ENCODE measurements around the gene ATXN1. TPM values are rescaled to one million over a fixed set of nuclear protein-coding genes. Genes with fewer than 3 reads are reported as not detected.

The ATXN1 gene
- total and polyA plus RNA-seq, 2 experiments from 2014 or later = 4.8 to 9.1 TPM

DNA sequence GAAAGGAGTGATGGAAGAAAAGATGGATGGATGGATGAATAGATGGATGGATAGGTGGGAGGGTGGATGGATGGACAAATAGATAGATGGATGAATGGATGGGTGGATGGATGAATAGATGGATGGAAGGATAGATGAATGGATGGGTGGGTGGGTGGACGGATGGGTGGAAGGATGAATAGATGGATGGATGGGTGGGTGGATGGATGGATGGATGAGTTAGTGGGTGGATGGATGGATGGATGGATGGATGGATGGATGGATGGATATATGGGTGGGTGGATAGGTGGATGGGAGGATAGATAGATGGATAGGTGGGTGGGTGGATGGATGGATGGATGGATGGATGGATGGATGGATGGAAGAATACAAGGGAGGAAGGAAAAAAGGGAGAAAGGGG lies 82.2 kb downstream of the ATXN1 start:
- H3K36me3 ChIP-seq (ENCODE audit: insufficient read depth) = no peaks in the 10 kb centered on the region
- Mint-ChIP-seq H3K27me3 (ENCODE audit: insufficient read depth, low read depth, poor library complexity) (peaks cover 5% of the 10 kb centered on the region), H3K9me3 (no peaks in the 10 kb centered on the region), H3K4me3 (no peak overlapping the region), H3K27ac (no peak overlapping the region), H3K36me3 (ENCODE audit: low read depth) (no peaks in the 10 kb centered on the region), H3K4me1 (peaks cover 4% of the 10 kb centered on the region; the same call in 2 of the 3 replicates)
- H4K20me1 ChIP-seq (replicated peaks; ENCODE audit: insufficient read depth) = no peaks in the 10 kb centered on the region
- ATAC-seq = no peak
- DNase-seq (ENCODE audit: low spot score) = no peak
- no peaks in the 10 kb centered on the region for H3K27me3 ChIP-seq (ENCODE audit: insufficient read depth)
- H3K79me2 ChIP-seq (replicated peaks; ENCODE audit: insufficient read depth) = no peaks in the 10 kb centered on the region
- no peak overlapping the region for H3K4me3 ChIP-seq
- no peak overlapping the region for H3K4me2 ChIP-seq
- no peaks in the 10 kb centered on the region for H3F3A ChIP-seq (replicated peaks; ENCODE audit: low read depth)
- H3K27ac ChIP-seq (ENCODE audit: low read depth) = no peak overlapping the region
- H2AFZ ChIP-seq = no peak overlapping the region
- TF ChIP-seq, protein P1, sequence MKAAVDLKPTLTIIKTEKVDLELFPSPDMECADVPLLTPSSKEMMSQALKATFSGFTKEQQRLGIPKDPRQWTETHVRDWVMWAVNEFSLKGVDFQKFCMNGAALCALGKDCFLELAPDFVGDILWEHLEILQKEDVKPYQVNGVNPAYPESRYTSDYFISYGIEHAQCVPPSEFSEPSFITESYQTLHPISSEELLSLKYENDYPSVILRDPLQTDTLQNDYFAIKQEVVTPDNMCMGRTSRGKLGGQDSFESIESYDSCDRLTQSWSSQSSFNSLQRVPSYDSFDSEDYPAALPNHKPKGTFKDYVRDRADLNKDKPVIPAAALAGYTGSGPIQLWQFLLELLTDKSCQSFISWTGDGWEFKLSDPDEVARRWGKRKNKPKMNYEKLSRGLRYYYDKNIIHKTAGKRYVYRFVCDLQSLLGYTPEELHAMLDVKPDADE (IDR thresholded peaks at IDR 0.05) = no peak
- TF ChIP-seq POLR2AphosphoS5 (IDR thresholded peaks at IDR 0.05; ENCODE audit: low read depth) (no peak), STAT1 (IDR thresholded peaks at IDR 0.05; ENCODE audit: unreplicated experiment) (no peak), EZH2phosphoT487 (IDR thresholded peaks at IDR 0.05; ENCODE audit: unreplicated experiment) (no peak), EZH2 (IDR thresholded peaks at IDR 0.05; ENCODE audit: low read depth, unreplicated experiment) (no peak), ZNF114 (CRISPR knock-in tag; IDR thresholded peaks at IDR 0.05) (no peak), ZNF331 (CRISPR knock-in tag; IDR thresholded peaks at IDR 0.05; ENCODE audit: low read depth) (no peak), CREB1 (CRISPR knock-in tag; IDR thresholded peaks at IDR 0.05; ENCODE audit: low read depth) (no peak), NANOG (IDR thresholded peaks at IDR 0.05; ENCODE audit: borderline replicate concordance) (no peak), JUNB (IDR thresholded peaks at IDR 0.05; ENCODE audit: unreplicated experiment) (no peak)
- TF ChIP-seq, protein P2, sequence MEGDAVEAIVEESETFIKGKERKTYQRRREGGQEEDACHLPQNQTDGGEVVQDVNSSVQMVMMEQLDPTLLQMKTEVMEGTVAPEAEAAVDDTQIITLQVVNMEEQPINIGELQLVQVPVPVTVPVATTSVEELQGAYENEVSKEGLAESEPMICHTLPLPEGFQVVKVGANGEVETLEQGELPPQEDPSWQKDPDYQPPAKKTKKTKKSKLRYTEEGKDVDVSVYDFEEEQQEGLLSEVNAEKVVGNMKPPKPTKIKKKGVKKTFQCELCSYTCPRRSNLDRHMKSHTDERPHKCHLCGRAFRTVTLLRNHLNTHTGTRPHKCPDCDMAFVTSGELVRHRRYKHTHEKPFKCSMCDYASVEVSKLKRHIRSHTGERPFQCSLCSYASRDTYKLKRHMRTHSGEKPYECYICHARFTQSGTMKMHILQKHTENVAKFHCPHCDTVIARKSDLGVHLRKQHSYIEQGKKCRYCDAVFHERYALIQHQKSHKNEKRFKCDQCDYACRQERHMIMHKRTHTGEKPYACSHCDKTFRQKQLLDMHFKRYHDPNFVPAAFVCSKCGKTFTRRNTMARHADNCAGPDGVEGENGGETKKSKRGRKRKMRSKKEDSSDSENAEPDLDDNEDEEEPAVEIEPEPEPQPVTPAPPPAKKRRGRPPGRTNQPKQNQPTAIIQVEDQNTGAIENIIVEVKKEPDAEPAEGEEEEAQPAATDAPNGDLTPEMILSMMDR (conservative IDR thresholded peaks at IDR 0.05; ENCODE audit: low read depth in 2 of 2) = no peak
- TF ChIP-seq, protein P3, sequence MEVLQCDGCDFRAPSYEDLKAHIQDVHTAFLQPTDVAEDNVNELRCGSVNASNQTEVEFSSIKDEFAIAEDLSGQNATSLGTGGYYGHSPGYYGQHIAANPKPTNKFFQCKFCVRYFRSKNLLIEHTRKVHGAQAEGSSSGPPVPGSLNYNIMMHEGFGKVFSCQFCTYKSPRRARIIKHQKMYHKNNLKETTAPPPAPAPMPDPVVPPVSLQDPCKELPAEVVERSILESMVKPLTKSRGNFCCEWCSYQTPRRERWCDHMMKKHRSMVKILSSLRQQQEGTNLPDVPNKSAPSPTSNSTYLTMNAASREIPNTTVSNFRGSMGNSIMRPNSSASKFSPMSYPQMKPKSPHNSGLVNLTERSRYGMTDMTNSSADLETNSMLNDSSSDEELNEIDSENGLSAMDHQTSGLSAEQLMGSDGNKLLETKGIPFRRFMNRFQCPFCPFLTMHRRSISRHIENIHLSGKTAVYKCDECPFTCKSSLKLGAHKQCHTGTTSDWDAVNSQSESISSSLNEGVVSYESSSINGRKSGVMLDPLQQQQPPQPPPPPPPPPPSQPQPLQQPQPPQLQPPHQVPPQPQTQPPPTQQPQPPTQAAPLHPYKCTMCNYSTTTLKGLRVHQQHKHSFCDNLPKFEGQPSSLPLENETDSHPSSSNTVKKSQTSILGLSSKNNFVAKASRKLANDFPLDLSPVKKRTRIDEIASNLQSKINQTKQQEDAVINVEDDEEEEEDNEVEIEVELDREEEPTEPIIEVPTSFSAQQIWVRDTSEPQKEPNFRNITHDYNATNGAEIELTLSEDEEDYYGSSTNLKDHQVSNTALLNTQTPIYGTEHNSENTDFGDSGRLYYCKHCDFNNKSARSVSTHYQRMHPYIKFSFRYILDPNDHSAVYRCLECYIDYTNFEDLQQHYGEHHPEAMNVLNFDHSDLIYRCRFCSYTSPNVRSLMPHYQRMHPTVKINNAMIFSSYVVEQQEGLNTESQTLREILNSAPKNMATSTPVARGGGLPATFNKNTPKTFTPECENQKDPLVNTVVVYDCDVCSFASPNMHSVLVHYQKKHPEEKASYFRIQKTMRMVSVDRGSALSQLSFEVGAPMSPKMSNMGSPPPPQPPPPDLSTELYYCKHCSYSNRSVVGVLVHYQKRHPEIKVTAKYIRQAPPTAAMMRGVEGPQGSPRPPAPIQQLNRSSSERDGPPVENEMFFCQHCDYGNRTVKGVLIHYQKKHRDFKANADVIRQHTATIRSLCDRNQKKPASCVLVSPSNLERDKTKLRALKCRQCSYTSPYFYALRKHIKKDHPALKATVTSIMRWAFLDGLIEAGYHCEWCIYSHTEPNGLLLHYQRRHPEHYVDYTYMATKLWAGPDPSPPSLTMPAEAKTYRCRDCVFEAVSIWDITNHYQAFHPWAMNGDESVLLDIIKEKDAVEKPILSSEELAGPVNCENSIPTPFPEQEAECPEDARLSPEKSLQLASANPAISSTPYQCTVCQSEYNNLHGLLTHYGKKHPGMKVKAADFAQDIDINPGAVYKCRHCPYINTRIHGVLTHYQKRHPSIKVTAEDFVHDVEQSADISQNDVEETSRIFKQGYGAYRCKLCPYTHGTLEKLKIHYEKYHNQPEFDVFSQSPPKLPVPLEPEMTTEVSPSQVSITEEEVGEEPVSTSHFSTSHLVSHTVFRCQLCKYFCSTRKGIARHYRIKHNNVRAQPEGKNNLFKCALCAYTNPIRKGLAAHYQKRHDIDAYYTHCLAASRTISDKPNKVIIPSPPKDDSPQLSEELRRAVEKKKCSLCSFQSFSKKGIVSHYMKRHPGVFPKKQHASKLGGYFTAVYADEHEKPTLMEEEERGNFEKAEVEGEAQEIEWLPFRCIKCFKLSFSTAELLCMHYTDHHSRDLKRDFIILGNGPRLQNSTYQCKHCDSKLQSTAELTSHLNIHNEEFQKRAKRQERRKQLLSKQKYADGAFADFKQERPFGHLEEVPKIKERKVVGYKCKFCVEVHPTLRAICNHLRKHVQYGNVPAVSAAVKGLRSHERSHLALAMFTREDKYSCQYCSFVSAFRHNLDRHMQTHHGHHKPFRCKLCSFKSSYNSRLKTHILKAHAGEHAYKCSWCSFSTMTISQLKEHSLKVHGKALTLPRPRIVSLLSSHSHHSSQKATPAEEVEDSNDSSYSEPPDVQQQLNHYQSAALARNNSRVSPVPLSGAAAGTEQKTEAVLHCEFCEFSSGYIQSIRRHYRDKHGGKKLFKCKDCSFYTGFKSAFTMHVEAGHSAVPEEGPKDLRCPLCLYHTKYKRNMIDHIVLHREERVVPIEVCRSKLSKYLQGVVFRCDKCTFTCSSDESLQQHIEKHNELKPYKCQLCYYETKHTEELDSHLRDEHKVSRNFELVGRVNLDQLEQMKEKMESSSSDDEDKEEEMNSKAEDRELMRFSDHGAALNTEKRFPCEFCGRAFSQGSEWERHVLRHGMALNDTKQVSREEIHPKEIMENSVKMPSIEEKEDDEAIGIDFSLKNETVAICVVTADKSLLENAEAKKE (CRISPR knock-in tag; IDR thresholded peaks at IDR 0.05) = no peak
- TF ChIP-seq, protein P4, sequence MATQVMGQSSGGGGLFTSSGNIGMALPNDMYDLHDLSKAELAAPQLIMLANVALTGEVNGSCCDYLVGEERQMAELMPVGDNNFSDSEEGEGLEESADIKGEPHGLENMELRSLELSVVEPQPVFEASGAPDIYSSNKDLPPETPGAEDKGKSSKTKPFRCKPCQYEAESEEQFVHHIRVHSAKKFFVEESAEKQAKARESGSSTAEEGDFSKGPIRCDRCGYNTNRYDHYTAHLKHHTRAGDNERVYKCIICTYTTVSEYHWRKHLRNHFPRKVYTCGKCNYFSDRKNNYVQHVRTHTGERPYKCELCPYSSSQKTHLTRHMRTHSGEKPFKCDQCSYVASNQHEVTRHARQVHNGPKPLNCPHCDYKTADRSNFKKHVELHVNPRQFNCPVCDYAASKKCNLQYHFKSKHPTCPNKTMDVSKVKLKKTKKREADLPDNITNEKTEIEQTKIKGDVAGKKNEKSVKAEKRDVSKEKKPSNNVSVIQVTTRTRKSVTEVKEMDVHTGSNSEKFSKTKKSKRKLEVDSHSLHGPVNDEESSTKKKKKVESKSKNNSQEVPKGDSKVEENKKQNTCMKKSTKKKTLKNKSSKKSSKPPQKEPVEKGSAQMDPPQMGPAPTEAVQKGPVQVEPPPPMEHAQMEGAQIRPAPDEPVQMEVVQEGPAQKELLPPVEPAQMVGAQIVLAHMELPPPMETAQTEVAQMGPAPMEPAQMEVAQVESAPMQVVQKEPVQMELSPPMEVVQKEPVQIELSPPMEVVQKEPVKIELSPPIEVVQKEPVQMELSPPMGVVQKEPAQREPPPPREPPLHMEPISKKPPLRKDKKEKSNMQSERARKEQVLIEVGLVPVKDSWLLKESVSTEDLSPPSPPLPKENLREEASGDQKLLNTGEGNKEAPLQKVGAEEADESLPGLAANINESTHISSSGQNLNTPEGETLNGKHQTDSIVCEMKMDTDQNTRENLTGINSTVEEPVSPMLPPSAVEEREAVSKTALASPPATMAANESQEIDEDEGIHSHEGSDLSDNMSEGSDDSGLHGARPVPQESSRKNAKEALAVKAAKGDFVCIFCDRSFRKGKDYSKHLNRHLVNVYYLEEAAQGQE (IDR thresholded peaks at IDR 0.05; ENCODE audit: unreplicated experiment) = no peak
- H3K9me2 ChIP-seq (ENCODE audit: insufficient read depth) = no peaks in the 10 kb centered on the region
- H3K4me1 ChIP-seq (ENCODE audit: insufficient read depth) = no peaks in the 10 kb centered on the region

Data from GM23338 (cell line).